Lower leg skin (tissue), 4 donors: Measurements from ENCODE around the gene OAS2. TPM values are rescaled to one million over a fixed set of nuclear protein-coding genes. Genes with fewer than 3 reads are reported as not detected.
A peak's percentile ranks its signal among the peaks of the same experiment; 100 is the strongest.

Experiments
- DNase-seq, 2 donors: peaks; one replicate each; pipeline ENCODE4 v3.0.0-alpha.2; 2019; ENCODE audit warnings: low spot score in 2 of 2
- H3K4me3 ChIP-seq: fragments of 200-600 bp; sonication (generic); 2 replicates; pipeline ENCODE4 v1.5.1; 2017; ENCODE audit warnings: mild to moderate bottlenecking, low read depth; ENCODE audit not compliant: poor library complexity, severe bottlenecking
- CTCF ChIP-seq, 3 donors: fragments of 450-650 bp; IDR thresholded peaks; one replicate each; pipeline ENCODE4 v1.5.1; 2016; ENCODE audit warnings: antibody characterized with exemption in 3 of 3, mild to moderate bottlenecking in 3 of 3, moderate library complexity in 2 of 3
- POLR2A ChIP-seq, 2 donors: fragments of 450-650 bp; IDR thresholded peaks; one replicate each; pipeline ENCODE4 v1.6.1; 2016 to 2017; ENCODE audit warnings: antibody characterized with exemption in 2 of 2, mild to moderate bottlenecking in 1 of 2, moderate library complexity in 1 of 2
- WGBS, 2 donors: methylation state at CpG; one replicate each; pipeline ENCODE4 v1.1.5; 2018; 5-methylcytosine and 5-hydroxymethylcytosine counted together
- intact Hi-C: fragments of 100-400 bp; cut with DNase I; formaldehyde crosslinking; loops from one replicate; pipeline ENCODE4 v1.15.0; 2023; ENCODE audit warnings: low total_unique reads
- total RNA-seq, 4 donors: library from RNA; depleted of rRNA; stranded (reverse); fragments of >200 nt; gene quantifications; one replicate each; pipeline ENCODE4 v1.1.0, GENCODE V29; 2016

The OAS2 gene
- total RNA-seq, 4 donors from 2014 or later = 2.6 to 3.8 (median 3.3) TPM

- TF ChIP-seq CTCF (IDR thresholded peaks at IDR 0.05) = no peak
- no peak for TF ChIP-seq POLR2A (IDR thresholded peaks at IDR 0.05)
- H3K4me3 ChIP-seq = no peak overlapping the region
- intact Hi-C loops = no loop called here
- WGBS, 2 donors = 53 to 59% methylated on average over 11 to 13 of the region's 13 CpGs
- DNase-seq = no peak
Measured at GRCh38 chr12:113055594-113056380, 77.5 kb downstream of the OAS2 start.

- intact Hi-C loops = no loop called here
- no peak for TF ChIP-seq CTCF (IDR thresholded peaks at IDR 0.05)
- H3K4me3 ChIP-seq = no peak overlapping the region
- no peak for DNase-seq
- 5 to 6% methylated on average over 8 of the region's 8 CpGs for WGBS, 2 donors
Measured at GRCh38 chr12:113056381-113056630, 78.0 kb downstream of the OAS2 start.

GRCh38 chr12:113056631-113057488 lies 78.5 kb downstream of the OAS2 start, which contains the start of gene DTX1:
Gene DTX1 (plus strand): TSS chr12:113056730. CDS start chr12:113058193, 1,463 bp downstream.
- 0 to 2% methylated on average over 36 to 51 of the region's 94 CpGs for WGBS, 2 donors

GRCh38 chr12:113057565-113058485 lies 79.5 kb downstream of the OAS2 start:
- DNase-seq = no peak
- intact Hi-C loops = no loop called here
- H3K4me3 ChIP-seq = no peak overlapping the region
- WGBS, 2 donors = 62 to 72% methylated on average over 26 to 43 of the region's 44 CpGs
- TF ChIP-seq POLR2A (IDR thresholded peaks at IDR 0.05) = no peak
- no peak for TF ChIP-seq CTCF (IDR thresholded peaks at IDR 0.05)

More at GRCh38 chr12:113056631-113057488, 78.5 kb downstream of the OAS2 start, which contains the start of gene DTX1:
- TF ChIP-seq CTCF (IDR thresholded peaks at IDR 0.05) (no peak), POLR2A (IDR thresholded peaks at IDR 0.05) (no peak)
- no peak for DNase-seq
- H3K4me3 ChIP-seq = peak within 1 kb of the TSS; percentile 30
- intact Hi-C loops = no loop called here

GRCh38 chr12:113058553-113058952 lies 80.2 kb downstream of the OAS2 start:
- intact Hi-C loops = no loop called here
- no peak overlapping the region for H3K4me3 ChIP-seq
- no peak for TF ChIP-seq CTCF (IDR thresholded peaks at IDR 0.05)
- TF ChIP-seq POLR2A (IDR thresholded peaks at IDR 0.05) = no peak
- no peak for DNase-seq
- 84 to 97% methylated on average over 1 of the region's 1 CpG for WGBS, 2 donors
